ENCODE measurements around the gene SPO11.

GRCh38 chr20:57361517-57361916, 31.9 kb downstream of the SPO11 start:
- no peak for TF ChIP-seq GATA2 (IDR thresholded peaks at IDR 0.05; ENCODE audit: low read depth, low read length)
- TF ChIP-seq GATA3 (IDR thresholded peaks at IDR 0.05; ENCODE audit: low read depth, low read length), result no peak
